HuH-7.5 (cell line): ENCODE results near the gene HPD.
"Not testable (repeated sequence)": the region's sequence is repeated elsewhere in the genome, so short reads cannot be mapped to it uniquely, and the experiment has no call there.

Experiments
- DNase-seq: peaks from one replicate; pipeline ENCODE4 v3.0.0; 2011; ENCODE audit warnings: low spot score

HPD gene

DNA sequence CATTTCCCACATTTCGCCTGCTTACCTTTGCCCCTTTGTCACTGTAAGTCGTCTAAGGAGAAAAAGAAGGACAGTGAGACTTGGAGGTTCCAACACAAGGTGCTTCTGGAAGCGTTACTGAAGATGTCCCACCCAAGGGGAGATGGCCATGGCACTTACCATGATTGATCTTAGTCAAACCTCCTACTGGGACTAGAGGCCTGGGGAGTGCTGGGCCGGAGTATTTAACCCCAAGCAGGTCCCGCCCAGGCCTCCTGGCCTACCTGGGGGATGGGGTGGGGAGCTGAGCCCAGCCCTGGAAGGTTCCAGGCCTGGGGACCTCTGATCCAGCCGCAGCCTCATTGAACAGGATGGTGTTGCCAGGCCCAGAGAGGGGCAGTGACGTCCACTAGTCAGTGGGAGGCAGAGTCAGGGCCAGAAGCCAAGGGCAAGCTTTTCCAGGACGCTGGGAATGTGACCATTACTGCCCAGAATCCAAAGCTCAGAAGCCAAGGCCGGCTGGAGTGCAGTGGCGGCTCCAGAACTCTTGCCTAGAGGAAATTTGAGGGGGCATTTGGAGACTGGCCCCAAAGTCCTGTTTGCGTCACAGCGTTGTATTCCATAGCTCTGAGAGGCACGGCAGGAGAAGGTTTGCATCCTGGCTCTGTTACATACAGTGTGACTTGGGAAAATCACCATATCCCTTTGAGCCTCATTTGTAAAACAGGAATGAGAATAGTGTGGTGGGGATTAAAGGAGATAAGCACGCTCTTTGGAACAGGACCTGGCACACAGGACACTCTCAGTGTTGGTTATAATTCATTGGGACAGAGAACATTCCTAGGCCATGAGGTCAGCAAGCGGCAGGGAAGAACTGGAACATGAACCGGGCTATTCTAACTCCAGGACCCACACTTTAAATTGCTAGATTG, at the start of gene HPD:
Gene HPD, minus strand, starts transcription at position 198 of the 911 bp plus-strand sequence. Its CDS starts 36 bp downstream, at position 162.
- DNase-seq = no peak

DNA sequence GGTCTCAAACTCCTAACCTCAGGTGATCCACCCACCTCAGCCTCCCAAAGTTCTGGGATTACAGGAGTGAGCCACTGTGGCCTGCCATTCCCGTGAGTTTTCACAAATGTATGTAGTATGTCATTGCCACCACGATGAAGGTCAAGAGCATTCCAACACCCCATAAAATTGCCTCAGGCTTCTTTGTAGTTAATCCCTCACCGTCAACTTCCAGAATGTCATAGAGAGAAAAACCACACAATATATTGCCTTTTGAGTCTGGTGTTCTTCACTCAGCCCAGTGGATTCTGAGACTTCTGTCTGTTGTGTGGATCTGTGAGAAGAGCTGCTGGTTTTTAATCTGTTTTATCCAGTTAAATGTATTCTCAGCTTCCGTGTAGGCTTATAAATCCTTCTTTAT, 47.1 kb upstream of the HPD start:
- DNase-seq = no peak

DNA sequence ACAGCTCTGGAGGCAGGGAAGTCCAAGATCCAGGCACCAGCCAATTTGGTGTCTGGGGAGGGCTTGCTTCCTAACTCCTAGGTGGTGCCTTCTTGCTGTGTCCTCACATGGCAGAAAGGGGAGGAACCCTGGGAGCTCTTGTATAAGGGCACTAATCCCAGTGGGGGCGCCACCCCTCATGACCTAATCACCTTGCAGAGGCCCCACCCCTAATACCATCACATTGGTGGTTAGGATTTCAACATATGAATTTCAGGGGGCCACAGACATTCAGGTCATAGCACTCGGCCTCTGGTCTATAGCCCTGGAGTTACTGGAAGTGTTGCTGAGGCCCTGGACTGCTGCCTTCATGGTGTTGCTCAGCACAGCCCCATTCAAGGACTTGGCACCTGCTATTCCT, 44.5 kb upstream of the HPD start:
- no peak for DNase-seq

DNA sequence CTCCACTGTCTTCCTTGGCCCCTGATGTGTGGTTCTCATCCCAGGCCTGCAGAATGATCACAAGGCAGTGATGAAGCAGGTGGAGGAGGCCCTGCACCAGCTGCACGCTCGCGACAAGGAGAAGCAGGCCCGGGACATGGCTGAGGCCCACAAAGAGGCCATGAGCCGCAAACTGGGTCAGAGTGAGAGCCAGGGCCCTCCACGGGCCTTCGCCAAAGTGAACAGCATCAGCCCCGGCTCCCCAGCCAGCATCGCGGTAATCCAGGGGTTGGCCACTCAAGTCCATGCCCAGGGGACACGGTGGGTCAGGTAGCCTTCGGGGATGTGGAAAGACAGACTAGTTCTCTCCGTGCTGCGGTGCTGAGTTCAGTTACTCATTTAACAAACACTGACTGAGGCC, 40.9 kb upstream of the HPD start:
- no peak for DNase-seq

DNA sequence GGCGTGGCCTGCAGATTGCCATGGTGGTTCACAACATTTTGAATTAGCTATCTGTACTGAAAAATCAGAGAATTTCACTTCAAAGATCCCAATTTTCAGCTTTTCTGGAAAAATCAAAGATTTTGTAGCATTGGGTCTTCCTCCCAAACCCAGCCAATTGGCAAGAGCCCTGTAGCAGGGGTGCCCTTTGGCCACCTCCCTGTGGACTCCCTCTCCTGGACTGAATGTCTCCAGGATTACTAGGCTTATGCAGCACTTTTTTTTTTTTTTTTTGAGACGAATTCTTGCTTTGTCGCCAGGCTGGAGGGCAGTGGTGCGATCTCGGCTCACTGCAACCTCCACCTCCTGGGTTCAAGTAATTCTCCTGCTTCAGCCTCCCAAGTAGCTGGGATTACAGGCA, 39.6 kb upstream of the HPD start:
- no peak for DNase-seq

DNA sequence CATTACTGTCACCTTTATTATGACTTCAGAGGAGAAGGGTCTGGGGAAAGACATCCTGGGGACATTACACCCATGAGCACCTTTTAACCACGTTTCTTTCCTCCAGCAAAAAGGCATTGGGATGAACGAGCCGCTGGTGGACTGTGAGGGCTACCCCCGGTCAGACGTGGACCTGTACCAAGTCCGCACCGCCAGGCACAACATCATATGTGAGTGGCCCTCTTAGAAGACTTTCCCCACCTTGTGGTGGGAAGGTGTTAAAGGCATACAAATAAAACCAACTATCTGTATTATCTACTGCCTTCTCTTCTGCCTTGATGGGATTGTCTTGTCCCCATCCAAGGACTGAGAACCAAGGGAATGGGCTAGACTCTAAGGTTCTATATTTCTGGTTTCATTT, 36.0 kb upstream of the HPD start:
- DNase-seq = no peak

DNA sequence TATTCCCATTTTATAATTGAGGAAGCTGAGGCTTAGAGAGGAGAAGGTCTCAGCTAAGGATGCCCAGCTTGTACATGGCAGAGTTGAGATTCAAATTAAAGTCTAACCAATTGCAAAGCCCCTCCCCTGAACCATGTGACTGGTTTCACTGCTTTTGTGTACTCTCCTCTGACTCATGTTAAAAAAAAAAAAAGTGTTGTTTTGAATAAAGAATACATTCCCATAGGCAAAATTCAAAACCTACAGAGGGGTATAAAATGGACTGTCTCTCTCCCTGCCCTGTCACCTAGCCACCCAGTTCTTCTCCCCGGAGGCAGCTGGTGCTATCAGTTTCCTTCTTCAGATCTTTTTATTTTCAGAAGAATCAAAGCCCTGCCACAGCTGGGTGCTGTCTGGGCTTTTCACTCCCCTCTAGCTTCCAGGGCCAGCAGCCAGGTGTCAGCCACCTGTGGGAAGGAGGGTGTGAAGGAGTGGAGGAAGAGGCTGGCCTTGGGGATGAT, 35.4 kb upstream of the HPD start:
- DNase-seq = no peak

DNA sequence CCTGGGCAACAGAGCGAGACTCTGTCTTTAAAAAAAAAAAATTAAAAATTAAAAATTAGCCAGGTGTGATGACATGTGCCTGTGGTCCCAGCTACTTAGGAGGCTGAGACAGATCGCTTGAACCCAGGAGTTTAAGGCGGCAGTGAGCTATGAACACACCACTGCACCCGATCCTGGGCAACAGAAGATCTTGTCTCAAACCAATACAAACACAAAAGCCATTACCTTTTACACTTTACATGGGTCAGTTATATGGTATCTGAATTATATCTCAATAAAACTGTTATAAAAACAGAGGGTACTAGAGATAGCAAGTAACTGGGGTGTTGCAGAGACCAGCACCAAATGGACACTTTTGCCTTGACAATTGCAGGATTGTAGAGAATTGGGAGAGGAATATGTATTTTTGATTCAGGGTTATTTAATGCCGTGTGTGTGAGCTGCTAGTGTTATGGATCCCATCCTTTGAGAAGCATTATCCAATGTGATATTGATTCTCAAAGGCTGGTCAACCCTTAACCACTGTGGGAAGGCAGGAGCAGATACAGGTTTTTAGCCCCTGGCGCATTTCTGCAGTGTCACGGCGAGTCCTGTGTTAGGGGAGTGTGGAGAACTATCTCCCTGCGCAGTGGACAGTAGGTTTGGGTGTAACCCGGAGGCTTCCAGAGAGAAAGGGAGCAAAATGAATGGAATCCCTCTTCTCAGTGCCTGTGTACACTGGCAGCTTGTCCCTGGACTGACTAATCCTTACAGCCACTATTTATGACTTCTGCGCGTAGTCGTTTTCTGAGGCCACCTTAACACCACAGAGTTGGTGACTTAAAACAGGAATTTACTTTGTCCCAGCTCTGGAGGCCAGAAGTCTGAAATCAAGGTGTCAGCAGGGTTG, 34.3 kb upstream of the HPD start:
- no peak for DNase-seq

DNA sequence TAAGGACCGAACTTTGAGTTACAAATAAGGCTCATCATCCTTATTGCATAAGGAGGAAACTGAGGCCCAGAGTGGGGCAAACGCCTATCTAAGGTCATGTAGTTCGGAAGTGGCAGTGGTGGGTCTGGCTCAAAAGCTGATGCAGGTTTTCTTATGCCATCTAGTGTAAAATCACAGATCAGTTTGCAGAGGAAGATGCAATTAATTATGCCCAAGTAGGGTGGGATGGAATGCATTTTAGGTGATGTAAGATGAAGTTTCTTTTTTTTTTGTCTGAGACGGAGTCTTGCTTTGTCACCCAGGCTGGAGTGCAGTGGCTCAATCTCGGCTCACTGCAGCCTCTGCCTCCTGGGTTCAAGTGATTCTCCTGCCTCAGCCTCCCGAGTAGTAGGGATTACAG, 31.0 kb upstream of the HPD start:
- DNase-seq = not testable (repeated sequence)

DNA sequence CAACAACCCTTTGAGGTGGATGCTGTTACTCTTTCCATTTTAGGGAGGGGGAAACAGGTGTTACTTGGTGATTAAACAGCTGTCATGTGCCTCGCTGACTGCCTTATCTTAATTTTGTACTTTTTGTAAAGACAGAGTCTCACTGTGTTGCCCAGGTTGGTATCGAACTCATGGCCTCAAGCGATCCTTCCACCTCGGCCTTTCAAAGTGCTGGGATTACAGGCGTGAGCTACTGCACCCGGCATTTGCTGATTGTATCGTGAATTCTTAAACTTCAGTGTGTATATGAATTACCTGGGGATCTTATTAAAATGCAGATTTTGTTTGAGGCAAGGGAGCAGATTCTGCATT, 30.6 kb upstream of the HPD start:
- no peak for DNase-seq

DNA sequence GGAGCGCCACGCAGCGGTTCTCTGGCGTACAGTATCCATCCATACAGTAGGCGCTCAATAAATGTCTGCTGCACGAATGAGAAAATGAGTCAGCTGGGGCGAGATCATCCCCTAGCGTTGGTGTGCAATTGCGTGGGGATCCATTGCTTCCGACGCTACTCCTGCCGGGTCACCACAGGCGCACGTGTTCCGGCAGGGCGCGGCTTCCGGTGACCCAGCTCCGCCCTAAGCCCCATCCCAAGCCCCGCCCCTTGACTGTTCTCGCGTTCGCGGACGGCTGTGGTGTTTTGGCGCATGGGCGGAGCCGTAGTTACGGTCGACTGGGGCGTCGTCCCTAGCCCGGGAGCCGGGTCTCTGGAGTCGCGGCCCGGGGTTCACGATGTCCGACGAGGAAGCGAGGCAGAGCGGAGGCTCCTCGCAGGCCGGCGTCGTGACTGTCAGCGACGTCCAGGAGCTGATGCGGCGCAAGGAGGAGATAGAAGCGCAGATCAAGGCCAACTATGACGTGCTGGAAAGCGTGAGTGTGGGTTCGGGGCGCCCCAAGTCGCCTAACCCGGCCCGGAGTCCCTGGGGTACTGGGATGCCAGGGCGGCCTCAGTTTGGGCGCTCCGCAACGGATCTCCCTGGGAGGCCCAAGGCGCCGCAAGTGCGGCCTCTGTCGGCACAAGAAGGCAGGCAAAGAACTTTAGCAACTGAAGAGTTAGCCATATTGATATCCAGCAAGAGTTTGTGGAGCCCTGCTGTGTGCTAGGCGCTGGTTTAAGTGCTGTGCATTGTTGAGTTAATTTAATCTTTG, 30.0 kb upstream of the HPD start, which contains the start of gene PSMD9:
Gene PSMD9, plus strand, starts transcription at position 313 of the 796 bp plus-strand sequence. Its CDS starts 67 bp downstream, at position 380.
- DNase-seq = peak; percentile 91

DNA sequence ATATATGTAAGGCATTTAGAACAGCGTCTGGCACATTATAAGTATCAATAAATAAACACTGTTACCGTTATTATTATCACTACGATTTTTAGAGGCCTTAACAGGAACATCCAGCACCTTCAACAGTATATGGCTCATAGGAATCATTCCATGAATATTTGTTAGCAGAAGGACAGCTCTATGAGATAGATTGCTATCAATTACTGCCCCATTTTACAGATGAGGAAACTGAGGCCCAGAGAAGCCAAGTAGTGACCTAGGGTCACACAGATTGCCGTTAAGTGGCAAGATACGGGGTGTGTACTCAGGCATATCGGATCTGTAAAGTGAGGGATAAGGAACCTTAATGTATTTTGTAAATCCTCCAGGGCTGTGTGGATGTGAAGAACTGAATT, 29.4 kb upstream of the HPD start:
- DNase-seq = no peak

DNA sequence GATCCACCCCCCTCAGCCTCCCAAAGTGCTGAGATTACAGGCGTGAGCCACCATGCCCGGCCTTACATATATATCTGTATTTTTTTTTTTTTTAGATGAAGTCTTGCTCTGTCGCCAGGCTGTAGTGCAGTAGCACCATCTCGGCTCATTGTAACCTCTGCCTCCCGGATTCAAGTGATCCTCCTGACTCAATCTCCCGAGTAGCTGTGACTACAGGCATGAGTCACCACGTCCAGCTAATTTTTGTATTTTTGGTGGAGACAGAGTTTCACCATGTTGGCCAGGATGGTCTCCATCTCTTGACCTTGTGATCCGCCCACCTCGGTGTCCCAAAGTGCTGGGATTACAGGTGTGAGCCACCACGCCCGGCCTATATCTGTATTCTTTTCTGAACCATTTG, 26.5 kb upstream of the HPD start:
- DNase-seq = not testable (repeated sequence)

DNA sequence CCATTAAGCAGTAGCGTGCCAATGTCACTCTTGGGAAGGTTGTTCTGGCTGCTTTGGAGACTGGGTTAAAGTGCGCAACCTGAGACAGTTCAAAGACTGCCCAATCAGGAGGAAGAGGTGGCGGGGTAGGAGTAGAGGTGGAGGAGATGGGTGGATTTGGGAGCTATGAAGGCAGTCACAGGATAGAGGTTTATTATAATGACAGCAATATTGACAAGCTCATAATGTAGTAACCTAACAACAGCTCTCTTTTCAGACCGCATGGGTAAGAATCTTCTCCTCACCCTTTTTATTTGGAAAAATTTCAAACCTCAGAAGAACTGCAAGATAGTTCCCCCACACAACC, 24.6 kb upstream of the HPD start:
- no peak for DNase-seq

DNA sequence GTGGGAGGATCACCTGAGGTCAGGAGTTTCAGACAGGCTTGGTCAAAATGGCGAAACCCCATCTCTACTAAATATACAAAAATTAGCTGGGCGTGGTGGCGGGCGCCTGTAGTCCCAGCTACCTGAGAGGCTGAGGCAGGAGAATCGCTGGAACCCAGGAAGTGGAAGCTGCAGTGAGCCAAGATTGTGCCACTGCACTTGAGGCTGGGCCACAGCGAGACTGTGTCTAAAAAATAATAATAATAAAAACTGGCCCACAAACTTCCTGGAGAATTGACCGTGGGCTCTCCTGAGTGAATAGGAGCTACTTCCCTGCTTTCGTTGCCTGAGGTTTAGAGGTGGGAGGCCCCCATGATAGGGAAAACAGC, 17.4 kb upstream of the HPD start:
- DNase-seq = not testable (repeated sequence)

DNA sequence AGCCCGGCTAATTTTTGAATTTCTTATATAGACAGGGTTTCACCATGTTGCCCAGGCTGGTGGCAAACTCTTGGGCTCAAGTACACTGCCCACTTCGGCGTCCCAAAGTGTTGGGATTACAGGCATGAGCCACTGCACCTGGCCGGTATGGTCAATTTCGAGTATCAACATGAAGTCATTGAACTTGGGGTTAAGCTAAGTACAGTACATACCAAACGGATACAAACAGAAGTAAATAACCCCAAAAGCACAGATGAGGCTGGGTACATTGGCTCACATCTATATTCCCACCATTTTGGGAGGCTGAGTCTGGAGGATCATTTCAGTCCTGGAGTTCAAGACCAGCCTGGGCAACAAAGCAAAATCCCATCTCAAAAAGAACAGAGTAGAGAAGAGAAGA, 16.9 kb upstream of the HPD start:
- no peak for DNase-seq

DNA sequence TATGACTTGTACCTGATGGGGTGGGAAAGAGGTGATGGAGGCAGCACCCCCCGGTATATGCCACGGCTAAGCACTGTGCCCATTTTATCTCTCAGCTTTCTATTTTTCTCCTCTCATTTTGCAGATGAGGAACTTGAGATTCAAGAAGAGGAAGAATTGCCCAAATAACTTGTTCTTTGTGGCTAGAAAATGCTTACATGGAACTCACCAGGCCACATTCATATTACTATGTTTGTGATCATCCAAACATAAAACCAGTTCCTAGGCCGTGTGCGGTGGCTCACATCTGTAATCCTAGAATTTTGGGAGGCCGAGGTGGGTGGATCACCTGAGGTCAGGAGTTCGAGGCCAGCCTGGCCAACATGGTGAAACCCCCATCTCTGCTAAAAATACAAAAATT, 15.4 kb upstream of the HPD start:
- DNase-seq = no peak

DNA sequence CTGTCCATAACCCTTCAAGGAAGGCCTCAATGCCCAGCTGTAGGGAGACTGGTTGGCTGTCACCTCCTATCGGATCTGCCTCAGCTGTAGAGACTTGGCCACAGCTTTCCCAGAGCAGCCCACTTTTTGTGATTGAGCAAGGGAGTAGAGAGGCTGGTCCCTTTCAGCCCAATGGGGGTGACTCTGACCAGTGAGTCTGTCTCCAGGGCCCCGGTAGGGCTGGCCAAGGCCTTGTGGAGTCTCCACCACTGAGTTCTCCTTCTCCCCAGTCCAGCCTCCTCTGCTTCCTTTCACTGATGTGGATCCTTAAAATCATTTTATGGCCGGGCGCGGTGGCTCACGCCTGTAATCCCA, 14.5 kb upstream of the HPD start:
- DNase-seq = no peak

DNA sequence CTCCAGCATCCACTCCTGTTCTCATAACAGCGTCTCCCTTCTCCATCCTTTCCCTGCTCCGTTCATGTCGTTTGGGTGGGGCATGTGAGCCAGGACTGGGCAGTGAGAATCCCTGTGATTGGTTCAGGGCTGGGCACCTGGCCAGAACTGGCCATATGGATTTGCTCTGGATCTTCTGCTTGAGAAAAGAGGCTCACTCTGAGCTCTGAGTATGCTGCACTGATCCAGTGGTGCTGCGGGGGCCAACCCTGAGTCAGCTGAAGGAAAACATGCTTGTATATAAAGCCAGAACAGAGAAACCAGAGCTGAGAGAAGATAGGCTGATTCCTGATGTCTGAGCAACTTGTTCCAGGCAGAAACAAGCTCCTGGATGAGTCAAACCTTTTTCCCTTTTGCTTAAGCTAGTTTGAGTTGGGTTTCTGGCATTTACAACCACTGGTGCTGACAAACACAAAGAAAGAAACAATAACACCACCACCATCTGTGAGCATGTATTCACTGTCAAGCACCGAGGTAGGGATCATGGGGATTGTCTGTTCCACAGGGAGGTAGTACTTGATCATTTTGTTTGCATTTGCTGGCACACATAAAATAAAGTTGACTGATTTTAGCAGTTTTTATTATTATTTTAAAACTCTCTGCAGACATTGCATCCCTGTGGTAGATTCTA, 14.0 kb upstream of the HPD start:
- DNase-seq = no peak

DNA sequence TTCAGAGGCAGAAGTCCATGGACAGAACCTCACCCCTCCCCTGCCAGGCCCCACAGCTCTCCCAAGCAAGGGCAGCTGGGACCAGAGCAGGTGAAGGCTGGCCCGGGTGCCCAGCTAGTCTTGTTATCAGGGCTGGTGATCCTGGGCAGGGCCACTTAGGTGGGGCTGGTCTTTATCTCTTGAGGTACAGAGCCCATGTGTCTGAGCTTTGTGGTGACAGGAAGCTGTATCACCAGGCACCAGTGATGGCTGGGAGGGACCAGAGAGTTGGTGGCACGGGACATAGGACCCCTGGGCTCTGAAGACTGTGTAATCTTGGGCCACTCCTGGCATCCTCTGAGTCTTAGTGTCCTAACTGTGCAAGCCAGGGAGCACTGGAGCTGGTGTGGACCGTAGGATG, 12.8 kb upstream of the HPD start:
- no peak for DNase-seq

DNA sequence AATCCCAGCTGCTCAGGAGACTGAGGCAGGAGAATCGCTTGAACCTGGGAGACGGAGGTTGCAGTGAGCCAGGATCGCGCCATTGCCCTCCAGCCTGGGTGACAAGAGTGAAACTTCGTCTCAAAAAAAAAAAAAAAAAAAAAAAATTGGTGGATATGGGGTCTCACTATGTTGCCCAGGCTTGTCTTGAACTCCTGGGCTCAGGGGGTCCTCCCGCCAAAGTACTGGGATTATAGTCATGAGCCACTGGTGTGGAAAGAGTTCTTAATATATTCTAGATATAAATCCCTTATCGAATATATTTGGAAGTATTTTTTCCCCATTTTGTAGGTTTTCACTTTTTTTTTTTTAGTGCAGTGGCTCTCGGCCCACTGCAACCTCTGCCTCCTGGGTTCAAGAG, 10.6 kb upstream of the HPD start:
- not testable (repeated sequence) for DNase-seq

DNA sequence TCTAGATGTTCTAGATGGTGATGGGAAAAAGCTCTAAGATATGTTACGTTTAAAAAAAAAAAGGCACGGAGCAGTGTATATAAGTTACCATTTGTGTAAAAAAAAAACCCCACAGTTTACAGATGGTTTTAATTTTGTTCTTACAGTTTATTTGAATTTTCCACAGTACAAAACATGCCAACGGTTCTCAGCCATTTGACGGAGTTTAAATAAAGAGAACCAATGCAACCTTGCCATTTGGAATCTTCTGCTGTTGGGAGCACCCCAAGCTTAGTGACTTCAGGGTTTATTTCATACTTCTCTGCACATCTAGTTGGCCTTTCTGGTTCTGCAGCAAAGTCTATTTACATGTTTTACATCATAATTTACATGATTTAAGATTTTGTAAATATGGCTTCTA, 7.7 kb upstream of the HPD start:
- DNase-seq = no peak
